C4-2B (cell line): ENCODE data around the gene BRSK2.

ENCODE experiments used
- H3K27ac ChIP-seq: fragments of 450-650 bp; 2 replicates; pipeline ENCODE4 v1.5.1; 2017
- ZFX ChIP-seq: fragments of 450-650 bp; IDR thresholded peaks from 2 replicates; pipeline ENCODE4 v1.6.1; 2017
- TF ChIP-seq, protein P1 (sequence below): fragments of 450-650 bp; conservative IDR thresholded peaks from 2 replicates; pipeline ENCODE4 v1.5.1; 2017; ENCODE audit warnings: mild to moderate bottlenecking

Gene BRSK2

DNA sequence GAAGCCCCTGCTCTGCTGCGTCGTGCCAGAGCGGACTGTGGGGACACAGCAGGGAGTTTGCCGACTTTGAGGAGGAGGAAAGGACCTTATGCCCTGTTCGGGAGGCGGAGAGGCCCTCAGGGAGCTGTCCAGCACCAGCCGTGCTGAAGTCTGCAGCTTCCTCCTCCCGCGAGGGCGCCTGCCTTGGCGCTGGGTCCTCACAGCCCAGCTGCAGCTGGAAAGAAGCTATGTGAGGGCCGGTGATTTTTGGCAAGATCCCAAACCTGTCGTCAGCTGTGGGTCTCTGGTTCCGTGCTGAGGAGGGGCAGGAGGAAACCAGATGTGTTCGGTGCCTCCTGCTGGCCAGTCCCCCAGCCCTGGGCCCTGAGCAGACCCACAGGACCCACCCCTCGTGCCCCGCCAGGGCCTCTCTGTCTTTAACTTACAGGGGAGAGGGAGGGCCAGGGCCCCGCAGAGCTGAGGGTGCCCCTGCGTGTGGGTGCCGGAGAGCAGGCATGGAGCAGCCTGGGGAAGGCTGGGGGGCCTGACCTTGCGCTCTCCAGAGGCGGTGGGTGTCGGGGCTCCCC lies 12.0 kb downstream of the BRSK2 start:
- H3K27ac ChIP-seq, result no peak overlapping the region
- TF ChIP-seq ZFX, result no peak

DNA sequence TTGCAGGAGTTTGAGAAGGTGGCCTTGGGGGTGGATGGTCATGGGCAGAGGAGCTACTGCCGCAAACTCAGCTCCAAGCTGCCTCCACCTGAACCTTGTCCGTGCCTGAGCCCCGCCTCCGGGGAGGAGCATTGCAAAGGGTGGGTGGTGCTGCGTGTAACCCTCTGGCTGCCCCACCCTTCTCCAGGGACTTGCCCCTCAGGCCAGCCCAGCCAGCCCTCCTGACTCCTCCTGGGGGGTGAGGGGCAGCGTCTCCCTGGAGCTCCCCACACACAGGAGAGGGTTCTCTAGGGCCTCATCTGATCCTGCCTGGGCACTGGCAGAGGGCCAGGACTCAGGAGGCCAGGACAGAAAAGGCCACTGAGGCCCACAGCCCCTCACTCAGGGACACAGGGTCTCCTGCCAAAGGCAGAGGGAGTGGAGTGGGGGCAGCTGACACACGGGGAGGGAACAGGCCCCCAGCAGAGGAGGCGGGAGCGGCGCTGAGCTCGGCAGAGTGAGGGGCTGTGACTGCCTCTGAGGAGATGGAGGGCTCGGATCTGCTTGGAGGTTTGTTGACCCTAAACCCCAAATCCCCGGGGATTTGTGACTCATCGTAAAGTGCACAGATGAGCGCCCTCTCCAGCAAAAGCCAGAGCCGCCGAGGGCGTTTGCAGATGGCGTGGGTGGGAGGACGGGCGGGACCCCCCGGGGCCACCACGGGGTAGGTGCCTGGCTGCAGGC lies 12.8 kb downstream of the BRSK2 start:
- no peak for TF ChIP-seq ZFX
- TF ChIP-seq, protein P1, sequence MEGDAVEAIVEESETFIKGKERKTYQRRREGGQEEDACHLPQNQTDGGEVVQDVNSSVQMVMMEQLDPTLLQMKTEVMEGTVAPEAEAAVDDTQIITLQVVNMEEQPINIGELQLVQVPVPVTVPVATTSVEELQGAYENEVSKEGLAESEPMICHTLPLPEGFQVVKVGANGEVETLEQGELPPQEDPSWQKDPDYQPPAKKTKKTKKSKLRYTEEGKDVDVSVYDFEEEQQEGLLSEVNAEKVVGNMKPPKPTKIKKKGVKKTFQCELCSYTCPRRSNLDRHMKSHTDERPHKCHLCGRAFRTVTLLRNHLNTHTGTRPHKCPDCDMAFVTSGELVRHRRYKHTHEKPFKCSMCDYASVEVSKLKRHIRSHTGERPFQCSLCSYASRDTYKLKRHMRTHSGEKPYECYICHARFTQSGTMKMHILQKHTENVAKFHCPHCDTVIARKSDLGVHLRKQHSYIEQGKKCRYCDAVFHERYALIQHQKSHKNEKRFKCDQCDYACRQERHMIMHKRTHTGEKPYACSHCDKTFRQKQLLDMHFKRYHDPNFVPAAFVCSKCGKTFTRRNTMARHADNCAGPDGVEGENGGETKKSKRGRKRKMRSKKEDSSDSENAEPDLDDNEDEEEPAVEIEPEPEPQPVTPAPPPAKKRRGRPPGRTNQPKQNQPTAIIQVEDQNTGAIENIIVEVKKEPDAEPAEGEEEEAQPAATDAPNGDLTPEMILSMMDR, result no peak
- H3K27ac ChIP-seq, result no peak overlapping the region

DNA sequence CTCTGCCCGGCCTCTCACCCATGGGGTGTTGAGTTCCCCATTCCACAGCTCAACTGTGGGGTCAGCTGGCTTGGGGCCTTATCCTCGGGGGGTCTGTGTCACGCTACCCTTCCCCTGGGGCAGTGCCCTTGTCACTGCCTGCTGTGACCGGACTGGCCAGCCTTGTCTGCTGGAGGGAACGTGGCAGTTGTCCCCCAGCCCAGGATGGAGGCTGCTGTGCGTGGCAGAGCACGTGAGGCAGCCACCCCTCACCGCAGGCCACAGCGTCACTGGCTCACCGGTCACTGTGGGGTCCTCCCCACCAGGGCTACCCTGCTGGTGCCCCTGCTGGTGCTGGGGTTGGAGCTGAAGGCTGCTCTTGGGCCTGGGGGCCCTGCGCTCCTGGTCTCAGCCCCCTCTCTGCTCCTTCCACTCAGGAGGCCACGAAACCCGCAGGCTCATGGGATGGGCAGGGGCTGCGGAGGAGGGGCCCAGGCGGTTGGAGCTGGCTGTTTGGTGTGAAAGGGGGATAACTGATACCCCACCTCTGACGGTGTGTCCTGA lies 13.4 kb downstream of the BRSK2 start:
- TF ChIP-seq ZFX, result no peak
- TF ChIP-seq, protein P1, result no peak
- H3K27ac ChIP-seq, result no peak overlapping the region

DNA sequence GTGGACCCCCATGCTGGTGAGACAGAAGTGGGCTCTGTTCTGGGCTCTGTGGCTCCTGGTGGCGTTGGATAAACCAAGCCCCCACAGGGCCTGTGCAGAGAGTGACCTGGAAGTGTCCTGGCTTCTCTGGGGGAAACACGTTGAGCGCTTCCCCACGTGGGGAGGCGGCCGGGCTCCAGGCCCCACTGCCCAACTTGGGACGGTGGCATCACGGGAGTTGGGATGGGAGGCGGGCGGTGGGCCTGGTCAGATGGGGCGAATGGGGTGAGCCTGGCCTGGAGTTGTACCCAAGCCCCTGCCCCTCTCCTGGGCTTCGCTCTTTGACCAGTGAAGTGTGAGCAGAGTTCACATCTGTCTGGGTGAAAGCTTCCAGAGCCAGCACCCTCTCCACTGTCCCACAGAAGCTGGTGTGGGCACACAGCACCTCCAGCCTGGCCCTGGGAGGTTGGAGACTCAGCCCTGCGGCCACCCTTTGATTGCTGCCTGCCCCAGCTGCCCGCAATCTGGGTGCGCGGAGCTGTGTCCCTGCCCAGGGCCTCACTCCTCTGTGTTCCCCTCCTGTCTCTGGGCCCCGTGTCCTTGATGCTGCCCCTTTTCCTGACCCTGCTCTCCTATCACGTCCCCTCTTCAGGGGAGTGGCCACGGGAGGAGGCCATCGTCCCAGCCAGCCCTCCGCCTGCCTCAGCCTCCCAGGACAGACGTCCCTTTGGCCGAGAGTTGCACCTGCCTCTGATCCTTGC lies 14.2 kb downstream of the BRSK2 start:
- no peak for TF ChIP-seq ZFX
- no peak overlapping the region for H3K27ac ChIP-seq

DNA sequence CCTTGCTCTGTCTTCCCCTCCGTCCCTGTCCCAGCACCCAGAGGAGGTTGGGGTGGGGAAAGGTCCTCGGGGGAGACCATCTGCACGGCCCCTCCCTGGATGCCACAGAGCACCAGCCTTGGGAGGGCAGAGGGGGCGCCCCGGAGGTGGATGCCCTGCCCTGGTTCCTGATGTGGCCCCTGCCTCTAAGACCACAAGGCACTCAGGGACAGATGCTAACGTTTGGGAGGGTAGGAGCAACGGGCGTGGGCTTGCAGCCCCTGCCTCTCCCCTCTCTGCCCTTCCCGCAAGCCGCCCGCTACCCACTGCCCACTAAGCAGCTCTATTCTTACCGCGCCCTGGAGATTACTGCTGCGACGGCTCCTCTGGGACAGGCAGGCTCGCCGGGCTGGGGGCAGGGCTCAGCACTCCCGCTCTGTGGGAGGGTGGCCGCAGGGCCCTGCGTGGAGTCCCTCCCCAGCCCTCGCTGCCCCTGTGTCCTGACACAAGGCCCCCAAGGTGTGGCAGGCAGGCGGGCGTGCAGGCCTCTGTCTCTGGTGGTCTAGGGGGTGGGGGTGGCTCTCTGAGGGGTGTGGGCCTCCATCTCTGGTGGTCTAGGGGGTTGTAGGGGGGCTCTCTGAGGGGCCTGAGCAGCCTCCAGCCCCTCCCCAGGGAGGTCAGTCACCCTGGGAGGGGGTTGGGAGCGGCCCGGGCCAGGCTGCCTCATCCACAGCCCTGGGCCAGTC lies 14.9 kb downstream of the BRSK2 start:
- no peak for TF ChIP-seq ZFX
- TF ChIP-seq, protein P1, result no peak
- no peak overlapping the region for H3K27ac ChIP-seq

DNA sequence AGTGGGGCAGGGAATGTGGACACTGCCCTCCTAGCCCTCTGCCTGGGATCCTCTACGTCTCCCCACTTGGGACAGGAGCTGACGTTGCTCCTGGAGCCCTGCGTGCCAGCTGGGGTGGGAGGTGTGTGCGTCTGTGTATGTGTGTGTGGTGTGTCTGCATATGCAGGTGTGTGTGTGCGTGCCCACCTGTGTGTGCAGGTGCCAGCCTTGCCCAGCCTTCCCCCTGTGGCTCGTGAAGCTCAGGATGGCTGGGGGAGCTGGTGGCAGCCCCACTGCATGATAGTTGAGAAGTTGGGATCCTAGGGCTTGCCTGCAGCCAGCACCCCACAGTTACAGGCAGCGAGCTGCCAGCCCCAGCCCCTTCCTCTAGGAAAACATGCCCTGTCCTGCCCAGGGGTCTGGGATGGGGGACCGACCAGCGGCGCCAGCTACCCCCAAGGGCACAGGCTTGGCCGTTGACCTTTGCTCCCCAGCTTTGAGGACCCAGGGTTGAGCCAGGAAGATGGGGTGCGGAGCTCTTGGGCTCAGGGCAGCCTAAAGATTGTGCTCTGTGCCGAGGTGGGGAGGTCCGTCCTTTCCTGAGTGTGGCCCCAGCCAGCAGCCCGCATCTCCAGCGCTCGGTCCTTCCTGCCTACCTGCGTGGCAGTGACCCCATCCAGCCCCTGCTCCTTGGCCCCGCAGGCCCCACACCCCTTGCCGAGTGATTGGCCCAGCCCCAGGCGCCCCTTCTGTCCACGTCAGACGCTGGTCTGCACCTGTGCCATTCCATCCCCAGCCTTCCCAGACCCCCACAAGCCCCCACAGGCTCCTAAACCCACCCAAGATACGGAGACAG lies 15.7 kb downstream of the BRSK2 start:
- no peak overlapping the region for H3K27ac ChIP-seq
- TF ChIP-seq, protein P1, result no peak
- TF ChIP-seq ZFX, result no peak

DNA sequence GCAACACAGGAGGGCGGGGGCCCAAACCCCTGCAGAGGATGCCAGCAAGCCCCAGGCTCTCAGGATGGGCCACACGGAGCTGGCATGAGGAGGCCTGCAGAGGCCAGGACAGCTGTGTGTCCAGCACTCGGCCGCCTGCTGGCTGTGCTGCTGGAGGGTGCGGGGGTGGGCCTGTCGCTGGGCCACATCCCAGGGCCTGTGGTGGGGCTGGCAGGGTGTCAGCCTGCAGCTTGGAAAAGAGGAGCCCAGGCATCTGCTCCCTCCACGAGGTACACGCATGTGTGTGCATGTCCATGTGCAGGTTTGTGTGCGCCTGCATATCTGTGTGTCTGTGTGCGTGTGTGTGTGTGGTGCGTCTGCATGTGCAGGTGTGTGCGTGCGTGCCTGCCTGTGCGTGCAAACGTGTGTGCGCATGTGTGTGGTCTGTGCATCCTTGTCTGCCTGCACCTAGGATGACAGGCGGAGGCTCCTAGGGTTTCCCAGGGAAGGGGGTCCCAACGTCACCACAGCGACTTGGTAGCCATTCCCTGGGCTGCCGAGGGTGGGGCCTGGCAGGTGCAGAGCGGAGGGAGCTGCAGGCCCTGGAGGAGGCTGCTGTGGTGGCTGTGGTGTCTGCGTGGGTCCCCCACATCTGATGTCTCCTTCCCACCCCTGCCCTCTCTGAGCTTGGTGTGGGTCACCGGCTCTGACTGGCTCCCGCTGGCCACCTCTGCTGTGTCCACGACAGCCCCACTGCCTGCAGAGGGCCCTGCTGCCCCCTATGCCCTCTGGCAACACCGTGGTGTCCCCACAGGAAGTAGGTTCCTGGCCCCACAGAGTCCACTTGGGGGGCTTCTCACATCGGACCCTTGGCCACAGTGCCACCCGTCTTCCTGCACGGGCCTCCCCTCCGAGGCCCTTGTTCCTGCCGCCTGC lies 17.1 kb downstream of the BRSK2 start:
- H3K27ac ChIP-seq, result no peak overlapping the region
- no peak for TF ChIP-seq ZFX
- TF ChIP-seq, protein P1, result no peak
